Lower lobe of right lung (tissue), 2 donors: ENCODE data around the gene STING1. TPM values are rescaled to one million over a fixed set of nuclear protein-coding genes. Genes with fewer than 3 reads are reported as not detected.

Source experiments
- ATAC-seq, 2 donors: fragments of 200-7000 bp; cut with Tn5 transposase; one replicate each; pipeline ENCODE4 v1.9.1; 2020 to 2022; ENCODE audit warnings: mild to moderate bottlenecking in 2 of 2, moderate library complexity in 2 of 2
- DNase-seq: peaks from one replicate; pipeline ENCODE4 v3.0.0-alpha.2; 2020
- H3K27ac ChIP-seq: fragments of 200-600 bp; one replicate; pipeline ENCODE4 v1.8.0; 2022
- H3K27me3 ChIP-seq: fragments of 200-600 bp; one replicate; pipeline ENCODE4 v1.8.0; 2022; ENCODE audit warnings: low read depth
- H3K36me3 ChIP-seq: fragments of 200-600 bp; one replicate; pipeline ENCODE4 v1.8.0; 2022; ENCODE audit warnings: mild to moderate bottlenecking
- H3K4me1 ChIP-seq: fragments of 200-600 bp; one replicate; pipeline ENCODE4 v1.8.0; 2022
- H3K4me3 ChIP-seq: fragments of 200-600 bp; one replicate; pipeline ENCODE4 v1.8.0; 2022; ENCODE audit warnings: mild to moderate bottlenecking
- H3K9me3 ChIP-seq: fragments of 200-600 bp; one replicate; pipeline ENCODE4 v1.8.0; 2022
- intact Hi-C: fragments of 100-400 bp; cut with DNase I; formaldehyde crosslinking; loops from one replicate; pipeline ENCODE4 v1.11.0; 2022
- total RNA-seq: library from RNA; stranded (reverse); fragmentation: NEBNext Ultra II Directional; extraction: Animal tissue kit (Norgen Biotek cat#: 25700); gene quantifications from one replicate; pipeline ENCODE4 v1.2.1, GENCODE V29; 2021
- TF ChIP-seq, protein P1 (sequence below): fragments of 200-600 bp; IDR thresholded peaks from one replicate; pipeline ENCODE4 v1.8.0; 2022; ENCODE audit warnings: antibody characterized with exemption, mild to moderate bottlenecking
- donor health status: DM: no; HTN: yes; CAD: no; lungs with severe emphysema.

Gene STING1
- total RNA-seq, 1 donor from 2014 or later = 120 TPM

DNA sequence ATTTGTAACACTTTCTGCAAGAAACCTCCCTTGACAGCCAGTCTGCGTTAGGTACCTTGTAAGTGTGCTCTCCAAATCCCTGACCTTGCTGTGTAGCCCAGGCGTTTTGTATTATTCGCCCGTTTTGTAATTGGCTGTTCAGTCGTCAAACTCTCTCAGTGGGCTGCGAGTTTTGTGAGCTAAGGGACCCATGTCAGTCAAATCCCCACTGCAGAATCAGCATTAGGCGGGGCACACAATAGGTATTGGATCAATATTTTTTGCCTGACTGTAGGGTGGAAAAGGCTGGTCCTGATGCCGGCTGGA lies 43.9 kb downstream of the STING1 start:
- no peaks in the 10 kb centered on the region for H3K36me3 ChIP-seq
- intact Hi-C loops = no loop called here
- peaks cover 10% of the 10 kb centered on the region for H3K4me1 ChIP-seq
- H3K27me3 ChIP-seq = no peaks in the 10 kb centered on the region
- TF ChIP-seq, protein P1, sequence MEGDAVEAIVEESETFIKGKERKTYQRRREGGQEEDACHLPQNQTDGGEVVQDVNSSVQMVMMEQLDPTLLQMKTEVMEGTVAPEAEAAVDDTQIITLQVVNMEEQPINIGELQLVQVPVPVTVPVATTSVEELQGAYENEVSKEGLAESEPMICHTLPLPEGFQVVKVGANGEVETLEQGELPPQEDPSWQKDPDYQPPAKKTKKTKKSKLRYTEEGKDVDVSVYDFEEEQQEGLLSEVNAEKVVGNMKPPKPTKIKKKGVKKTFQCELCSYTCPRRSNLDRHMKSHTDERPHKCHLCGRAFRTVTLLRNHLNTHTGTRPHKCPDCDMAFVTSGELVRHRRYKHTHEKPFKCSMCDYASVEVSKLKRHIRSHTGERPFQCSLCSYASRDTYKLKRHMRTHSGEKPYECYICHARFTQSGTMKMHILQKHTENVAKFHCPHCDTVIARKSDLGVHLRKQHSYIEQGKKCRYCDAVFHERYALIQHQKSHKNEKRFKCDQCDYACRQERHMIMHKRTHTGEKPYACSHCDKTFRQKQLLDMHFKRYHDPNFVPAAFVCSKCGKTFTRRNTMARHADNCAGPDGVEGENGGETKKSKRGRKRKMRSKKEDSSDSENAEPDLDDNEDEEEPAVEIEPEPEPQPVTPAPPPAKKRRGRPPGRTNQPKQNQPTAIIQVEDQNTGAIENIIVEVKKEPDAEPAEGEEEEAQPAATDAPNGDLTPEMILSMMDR = no peak
- DNase-seq (no peak), ATAC-seq (no peak)
- H3K27ac ChIP-seq = peak overlapping the region; percentile 96
- peak overlapping the region; percentile 83 for H3K4me3 ChIP-seq
- no peaks in the 10 kb centered on the region for H3K9me3 ChIP-seq

DNA sequence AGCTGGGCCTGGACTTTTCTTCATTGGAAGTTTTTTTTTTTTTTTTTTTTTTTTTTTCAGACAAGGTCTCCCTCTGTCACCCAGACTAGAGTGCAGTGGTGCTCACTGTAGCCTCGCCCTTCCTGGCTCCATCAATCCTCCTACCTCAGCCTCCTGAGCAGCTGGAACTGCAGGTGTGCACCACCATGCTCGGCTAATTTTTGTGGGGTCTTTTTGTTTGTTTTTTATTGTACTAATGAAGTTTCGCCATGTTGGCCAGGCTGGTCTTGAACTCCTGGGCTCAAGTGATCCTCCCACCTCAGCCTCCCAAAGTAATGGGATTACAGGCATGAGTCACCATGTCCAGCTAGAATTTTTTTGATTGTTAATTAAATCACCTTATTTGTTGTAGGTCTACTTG lies 46.9 kb downstream of the STING1 start:
- TF ChIP-seq, protein P1 = no peak
- no peaks in the 10 kb centered on the region for H3K9me3 ChIP-seq
- H3K27ac ChIP-seq = no peak overlapping the region
- H3K27me3 ChIP-seq = no peaks in the 10 kb centered on the region
- no peak overlapping the region for H3K4me3 ChIP-seq
- intact Hi-C loops = no loop called here
- H3K4me1 ChIP-seq = peaks cover 10% of the 10 kb centered on the region
- ATAC-seq (no peak), DNase-seq (no peak)
- peaks cover 7% of the 10 kb centered on the region for H3K36me3 ChIP-seq

DNA sequence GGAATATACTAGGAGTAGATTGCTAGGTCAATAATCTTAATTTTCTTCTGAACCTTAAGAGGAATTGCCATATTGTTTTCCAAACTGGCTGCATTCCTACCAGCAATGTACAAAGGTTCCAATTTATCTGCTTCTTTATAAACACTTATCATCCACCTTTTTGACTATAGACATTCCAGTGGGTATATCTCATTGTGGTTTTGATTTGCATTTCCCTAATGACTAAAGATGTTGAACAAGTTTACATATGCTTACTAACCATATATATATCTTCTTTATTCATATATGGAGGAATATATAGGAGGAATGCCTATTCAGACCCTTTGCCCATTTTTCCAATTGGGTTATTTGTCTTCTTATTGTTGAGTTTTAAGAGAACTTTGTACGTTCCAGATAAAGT lies 50.9 kb downstream of the STING1 start:
- DNase-seq (no peak), ATAC-seq (no peak)
- peaks cover 37% of the 10 kb centered on the region for H3K36me3 ChIP-seq
- intact Hi-C loops = no loop called here
- H3K27ac ChIP-seq = no peak overlapping the region
- H3K4me1 ChIP-seq = no peaks in the 10 kb centered on the region
- H3K27me3 ChIP-seq = no peaks in the 10 kb centered on the region
- no peak overlapping the region for H3K4me3 ChIP-seq
- no peaks in the 10 kb centered on the region for H3K9me3 ChIP-seq
- TF ChIP-seq, protein P1 = no peak

DNA sequence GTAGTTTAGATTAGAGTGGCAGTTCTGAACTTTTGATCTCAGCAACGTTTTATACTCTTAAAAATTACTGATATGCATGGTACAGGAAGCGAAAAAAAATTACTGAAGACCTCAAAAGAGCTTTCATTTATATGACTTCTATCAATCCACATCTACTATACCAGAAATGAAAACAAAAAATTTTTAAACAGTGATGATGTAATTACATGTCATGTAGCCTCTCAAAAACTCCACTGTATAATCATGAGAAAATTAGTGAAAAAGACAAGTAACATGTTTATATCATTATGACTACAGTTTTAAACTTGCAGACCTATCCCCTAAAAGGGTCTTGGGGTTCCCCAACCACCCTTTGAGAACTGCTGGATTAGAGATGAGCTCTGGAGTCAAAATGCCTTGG lies 52.5 kb downstream of the STING1 start:
- ATAC-seq (no peak), DNase-seq (no peak)
- H3K4me1 ChIP-seq = no peaks in the 10 kb centered on the region
- no peaks in the 10 kb centered on the region for H3K27me3 ChIP-seq
- H3K27ac ChIP-seq = no peak overlapping the region
- intact Hi-C loops = no loop called here
- no peaks in the 10 kb centered on the region for H3K9me3 ChIP-seq
- H3K36me3 ChIP-seq = peaks cover 54% of the 10 kb centered on the region
- H3K4me3 ChIP-seq = no peak overlapping the region
- TF ChIP-seq, protein P1 = no peak

DNA sequence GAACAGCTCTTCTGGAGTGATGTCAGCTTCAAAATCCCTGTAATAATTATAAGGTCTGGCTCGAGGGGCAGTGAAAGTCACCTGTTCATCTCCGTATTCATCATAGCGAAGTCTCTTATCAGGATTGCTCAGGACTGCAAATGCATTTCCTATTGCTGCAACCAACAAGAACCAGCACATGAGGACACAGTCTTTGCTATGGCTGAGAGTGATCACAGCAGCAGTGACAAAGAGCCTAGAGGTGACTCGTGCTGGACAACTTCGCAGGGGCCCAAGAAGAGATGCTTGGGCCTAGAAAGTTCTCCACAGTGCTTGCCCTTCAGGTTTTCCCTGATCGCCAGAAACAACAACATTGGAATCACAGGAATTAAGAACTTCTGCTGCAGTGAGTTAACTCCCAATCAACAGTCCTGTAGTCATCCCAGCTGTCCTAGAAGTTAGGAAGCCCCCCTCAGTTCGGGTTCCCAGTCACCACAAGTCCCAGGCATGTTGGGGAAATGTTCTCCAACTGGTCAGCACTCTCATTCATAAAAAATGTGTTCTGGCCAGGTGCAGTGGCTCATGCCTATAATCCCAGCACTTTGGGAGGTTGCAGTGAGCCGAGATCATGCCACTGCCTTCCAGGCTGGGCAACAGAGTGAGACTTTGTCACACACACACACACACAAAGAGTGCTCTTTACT lies 56.2 kb downstream of the STING1 start:
- Histone ChIP-seq H3K27me3 (no peaks in the 10 kb centered on the region), H3K36me3 (peaks cover 76% of the 10 kb centered on the region), H3K4me1 (no peaks in the 10 kb centered on the region), H3K4me3 (no peak overlapping the region), H3K9me3 (no peaks in the 10 kb centered on the region), H3K27ac (no peak overlapping the region)
- DNase-seq (no peak), ATAC-seq (no peak)
- TF ChIP-seq, protein P1 = no peak
- intact Hi-C loops = loop anchor here (10.0 kb wide), 1 partner anchor 88 kb away; no protein-coding TSS in a partner anchor

Other genes with a start within 250 kb of the STING1 start
- gene MATR3, start 189.0 kb downstream of the STING1 start, total RNA-seq = 176 TPM
- 84.1 TPM for gene PAIP2, start 140.9 kb downstream of the STING1 start, total RNA-seq
- 1.4 TPM for gene SLC23A1, start 99.5 kb downstream of the STING1 start, total RNA-seq
- gene MZB1, start 92.8 kb downstream of the STING1 start, total RNA-seq = 7.8 TPM
- gene PROB1, start 87.7 kb downstream of the STING1 start, total RNA-seq = 0.86 TPM
- 3.5 TPM for gene SPATA24, start 78.7 kb downstream of the STING1 start, total RNA-seq
- 10.0 TPM for gene DNAJC18, start 43.2 kb downstream of the STING1 start, total RNA-seq
- gene ECSCR, start 20.0 kb downstream of the STING1 start, total RNA-seq = 48.8 TPM
- not detected for gene SMIM33, start 11.8 kb downstream of the STING1 start, total RNA-seq
- 97.0 TPM for gene UBE2D2, start 78.6 kb upstream of the STING1 start, total RNA-seq
- 27.3 TPM for gene CXXC5, start 165.6 kb upstream of the STING1 start, total RNA-seq